ENCODE measurements around the gene ATF6.
"Not testable (repeated sequence)": the region's sequence is repeated elsewhere in the genome, so short reads cannot be mapped to it uniquely, and the experiment has no call there.

The ATF6 gene

DNA sequence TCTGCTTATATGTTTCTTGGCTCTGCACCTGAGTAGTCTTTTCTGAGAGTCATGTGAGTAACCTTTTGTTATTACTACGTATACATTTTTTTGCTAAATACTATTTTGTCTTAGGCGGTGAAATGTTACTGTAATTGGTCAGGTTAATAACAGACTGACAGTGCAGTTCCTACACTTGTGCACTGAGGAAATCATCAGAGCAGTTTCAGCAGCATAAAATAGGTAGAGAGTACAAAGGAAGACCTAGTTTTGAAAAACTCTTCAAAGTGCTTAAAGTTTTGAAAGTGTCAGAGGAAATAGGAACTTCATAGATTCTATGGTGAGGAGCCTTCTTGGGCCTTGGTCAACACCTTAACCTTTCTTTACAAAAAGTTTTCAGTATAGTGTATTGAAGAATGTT lies 11.1 kb downstream of the ATF6 start:
- no peak for DNase-seq

DNA sequence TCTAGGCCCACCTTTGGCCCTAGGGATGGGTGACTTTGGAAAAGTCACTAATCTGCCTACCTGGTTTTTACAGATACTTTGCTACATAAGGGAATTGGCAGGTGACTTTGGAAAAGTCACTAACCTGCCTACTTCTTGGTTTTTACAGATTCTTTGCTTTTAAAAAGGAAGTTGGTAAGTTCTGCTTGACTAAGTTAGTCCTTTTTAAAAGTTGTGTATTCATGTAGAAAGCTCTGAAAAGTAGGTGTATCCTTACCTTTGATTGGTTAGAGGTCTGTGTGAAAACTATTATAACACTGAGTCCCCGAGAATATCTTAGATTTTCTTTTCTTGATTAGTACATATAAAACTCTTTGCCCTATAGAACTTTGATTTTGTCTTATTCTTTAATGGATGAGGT lies 12.4 kb downstream of the ATF6 start:
- DNase-seq: no peak

- DNase-seq: no peak
Observed at GRCh38 chr1:161779393-161779792, 13.3 kb downstream of the ATF6 start.

GRCh38 chr1:161781995-161782394 lies 15.9 kb downstream of the ATF6 start:
- DNase-seq: no peak

DNA sequence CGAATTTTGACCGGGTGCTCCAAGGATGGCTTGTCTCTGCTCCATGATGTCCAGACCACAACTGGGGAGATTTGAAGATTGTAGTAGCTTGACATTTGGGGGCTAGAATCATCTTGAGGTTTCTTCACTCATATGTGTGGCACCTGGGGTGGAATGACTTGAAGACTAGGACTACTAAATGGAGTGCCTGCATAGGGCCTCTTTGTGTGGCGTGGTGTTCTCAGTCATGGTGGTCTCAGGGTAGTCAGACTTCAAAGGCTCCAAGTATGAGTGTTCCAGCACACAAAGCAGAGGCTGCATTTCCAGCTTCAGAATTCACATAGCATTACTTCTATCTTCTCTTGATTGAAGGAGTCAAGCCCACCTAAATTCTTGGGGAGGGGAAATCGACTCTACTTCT lies 16.8 kb downstream of the ATF6 start:
- DNase-seq: no peak

- peak in 13 of 51 donors; percentile 2 to 24 (median 5) for DNase-seq
Observed at GRCh38 chr1:161784968-161785367, 18.8 kb downstream of the ATF6 start.

DNA sequence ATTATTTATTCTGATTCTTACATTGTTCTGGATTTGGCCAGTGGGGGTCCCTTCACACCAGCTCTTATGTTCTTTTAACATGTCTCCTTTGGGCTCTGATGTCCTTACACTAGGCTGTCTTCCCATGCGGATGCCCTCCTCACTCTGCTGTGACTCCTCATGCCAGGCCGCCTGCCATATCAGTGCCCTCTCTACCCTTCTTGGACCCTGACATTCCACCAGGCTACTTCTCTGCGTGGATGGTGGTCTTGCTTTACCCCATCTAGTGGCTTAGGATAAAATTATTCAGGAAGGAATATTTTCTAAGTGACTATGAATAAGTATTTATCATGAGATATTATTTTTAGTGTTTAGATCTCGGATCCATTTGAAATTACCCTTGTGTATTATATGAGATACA lies 21.2 kb downstream of the ATF6 start:
- no peak for DNase-seq

DNA sequence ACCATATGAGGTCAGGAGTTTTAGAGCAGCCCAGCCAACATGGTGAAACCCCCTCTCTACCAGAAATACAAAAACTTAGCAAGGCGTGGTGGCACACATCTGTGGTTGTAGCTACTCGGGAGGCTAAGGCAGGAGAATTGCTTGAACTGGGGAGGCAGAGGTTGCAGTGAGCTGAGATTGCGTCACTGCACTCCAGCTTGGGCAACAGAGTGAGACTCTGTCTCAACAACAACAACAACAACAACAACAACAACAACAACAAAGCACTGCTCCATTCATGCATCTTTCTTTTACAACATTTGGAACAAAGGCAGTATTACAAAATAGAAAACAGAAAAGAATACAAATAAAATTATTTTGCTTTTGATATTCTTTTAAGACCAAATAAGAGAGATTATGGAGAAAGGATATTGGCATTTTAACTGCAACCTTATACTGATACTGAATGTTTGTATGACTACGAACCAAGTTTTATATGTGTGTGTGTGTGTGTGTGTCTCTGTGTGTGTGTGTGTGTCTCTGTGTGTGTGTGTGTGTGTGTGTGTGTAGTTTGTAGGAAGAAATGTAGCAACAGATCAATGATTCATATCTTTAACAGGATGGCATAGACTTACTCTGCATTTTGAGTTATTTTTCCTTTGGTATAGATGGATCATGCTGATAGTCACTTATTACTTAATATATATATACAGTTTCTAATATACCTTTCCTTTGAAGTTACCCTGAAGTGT lies 24.6 kb downstream of the ATF6 start:
- no peak for DNase-seq

- DNase-seq: no peak
Observed at GRCh38 chr1:161791904-161792655, 26.0 kb downstream of the ATF6 start.

- peak in 2 of 51 donors; percentile 11 to 72 for DNase-seq
Observed at GRCh38 chr1:161792740-161793139, 26.6 kb downstream of the ATF6 start.

- no peak for DNase-seq
Observed at GRCh38 chr1:161799792-161800191, 33.7 kb downstream of the ATF6 start.

GRCh38 chr1:161801955-161802354 lies 35.8 kb downstream of the ATF6 start:
- peak in 15 of 51 donors; percentile 1 to 69 (median 17) for DNase-seq

DNA sequence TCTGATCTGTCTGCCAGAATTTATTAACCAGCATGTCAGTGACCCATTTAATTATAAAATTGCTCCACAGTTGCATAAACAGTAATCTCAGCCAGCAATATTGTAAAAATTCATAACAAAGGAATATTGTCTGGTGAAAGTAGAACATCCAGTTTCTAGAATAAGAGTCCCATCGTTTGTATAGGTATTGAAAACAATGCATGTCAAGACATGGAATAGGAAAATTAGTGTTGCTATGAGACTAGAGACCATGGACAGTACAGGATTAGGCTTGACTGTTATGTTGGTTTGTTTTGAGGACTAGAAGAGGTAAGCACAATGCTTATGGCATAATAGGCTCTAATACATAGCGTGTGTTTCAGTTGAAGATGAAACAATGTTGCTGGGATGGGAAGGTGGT lies 37.1 kb downstream of the ATF6 start:
- DNase-seq: no peak

GRCh38 chr1:161805399-161806197 lies 39.5 kb downstream of the ATF6 start:
- no peak for DNase-seq

DNA sequence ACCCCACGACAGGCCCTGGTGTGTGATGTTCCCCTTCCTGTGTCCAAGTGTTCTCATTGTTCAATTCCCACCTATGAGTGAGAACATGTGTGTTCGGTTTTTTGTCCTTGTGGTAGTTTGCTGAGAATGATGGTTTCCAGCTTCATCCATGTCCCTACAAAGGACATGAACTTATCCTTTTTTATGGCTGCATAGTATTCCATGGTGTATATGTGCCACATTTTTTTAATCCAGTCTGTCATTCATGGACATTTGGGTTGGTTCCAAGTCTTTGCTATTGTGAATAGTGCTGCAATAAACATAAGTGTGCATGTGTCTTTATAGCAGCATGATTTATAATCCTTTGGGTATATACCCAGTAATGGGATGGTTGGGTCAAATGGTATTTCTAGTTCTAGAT lies 43.1 kb downstream of the ATF6 start:
- not testable (repeated sequence) for DNase-seq

DNA sequence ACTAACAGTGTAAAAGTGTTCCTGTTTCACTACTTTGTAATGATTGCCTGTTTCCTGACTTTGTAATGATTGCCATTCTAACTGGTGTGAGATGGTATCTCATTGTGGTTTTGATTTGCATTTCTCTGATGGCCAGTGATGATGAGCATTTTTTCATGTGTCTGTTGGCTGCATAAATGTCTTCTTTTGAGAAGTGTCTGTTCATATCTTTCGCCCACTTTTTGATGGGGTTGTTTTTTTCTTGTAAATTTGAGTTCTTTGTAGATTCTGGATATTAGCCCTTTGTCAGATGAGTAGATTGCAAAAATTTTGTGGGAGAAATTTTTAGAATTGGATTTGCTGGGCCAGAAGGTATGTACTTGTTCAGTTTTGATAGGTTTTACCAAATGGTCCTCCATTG lies 43.5 kb downstream of the ATF6 start:
- not testable (repeated sequence) for DNase-seq

- no peak for DNase-seq
Observed at GRCh38 chr1:161810780-161811179, 44.7 kb downstream of the ATF6 start.

GRCh38 chr1:161816201-161816600 lies 50.1 kb downstream of the ATF6 start:
- DNase-seq: no peak

GRCh38 chr1:161817176-161817730 lies 51.1 kb downstream of the ATF6 start:
- DNase-seq: no peak

- DNase-seq: no peak
Observed at GRCh38 chr1:161820914-161821313, 54.8 kb downstream of the ATF6 start.

DNA sequence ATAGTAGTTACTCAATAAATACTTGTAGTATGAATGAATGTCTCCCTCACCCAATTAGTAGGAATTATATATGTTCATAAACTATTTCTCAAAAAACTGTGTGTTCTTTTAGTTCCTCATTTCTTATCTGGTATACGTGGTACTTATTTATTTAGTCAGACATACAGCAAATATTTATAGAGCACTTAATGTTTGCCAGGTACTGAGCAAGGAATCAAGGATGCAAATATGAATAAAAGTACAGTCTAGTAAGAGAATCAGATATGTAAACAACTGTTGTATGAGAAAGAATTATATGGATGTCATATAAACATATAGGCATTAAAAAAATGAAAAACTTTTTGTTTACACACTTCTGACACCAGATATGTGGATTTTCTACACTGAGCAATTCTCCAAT lies 58.5 kb downstream of the ATF6 start:
- DNase-seq: no peak

GRCh38 chr1:161825831-161826230 lies 59.7 kb downstream of the ATF6 start:
- no peak for DNase-seq

All from hypothalamus (tissue), 51 donors.